H1 (cell line): ENCODE measurements around the gene ISOC2. TPM values are rescaled to one million over a fixed set of nuclear protein-coding genes. Genes with fewer than 3 reads are reported as not detected.

Experiments used
- CTCF ChIA-PET: fragments of 300-600 bp; sonication (Branson Sonifier 250); formaldehyde crosslinking; loops from one replicate; lab custom pipeline; 2021; ENCODE audit not compliant: partially characterized antibody; lab: Charles Lee
- POLR2A ChIA-PET: fragments of 300-600 bp; sonication (Branson Sonifier 250); formaldehyde crosslinking; loops from one replicate; lab custom pipeline; 2021; ENCODE audit warnings: inconsistent platforms; ENCODE audit not compliant: partially characterized antibody; lab: Charles Lee
- DNase-seq, 2 experiments: peaks; one replicate each; pipeline versions ENCODE4 v3.0.0 to v3.0.0-alpha.2; 2010 to 2022; ENCODE audit warnings: low spot score in 2 of 2, low read depth in 1 of 2, mixed read lengths in 1 of 2
- FAIRE-seq: peaks from 2 replicates; lab custom pipeline; 2011; peaks lifted over from hg19 to GRCh38; lab: Jason Lieb, UNC
- H2AFZ ChIP-seq: 2 replicates; pipeline ENCODE4 v1.8.1; 2012; ENCODE audit warnings: low read length, inconsistent platforms
- H2AK5ac ChIP-seq: 2 replicates; pipeline ENCODE4 v1.6.1; 2013; ENCODE audit warnings: low read depth, low read length
- H2BK120ac ChIP-seq: replicated peaks from 2 replicates; pipeline ENCODE3; 2013; ENCODE audit warnings: low read depth, low read length, inconsistent platforms
- H2BK12ac ChIP-seq: 2 replicates; pipeline ENCODE4 v1.6.1; 2013; ENCODE audit warnings: low read depth, low read length
- H2BK15ac ChIP-seq: 2 replicates; pipeline ENCODE4 v1.6.1; 2013; ENCODE audit warnings: low read length
- H2BK20ac ChIP-seq: 2 replicates; pipeline ENCODE4 v1.6.1; 2013; ENCODE audit warnings: low read length
- H2BK5ac ChIP-seq: 2 replicates; pipeline ENCODE4 v1.6.1; 2013; ENCODE audit warnings: low read depth, low read length
- H3K14ac ChIP-seq: 2 replicates; pipeline ENCODE4 v1.6.1; 2013; ENCODE audit warnings: inconsistent platforms; ENCODE audit not compliant: insufficient read length
- H3K18ac ChIP-seq: 2 replicates; pipeline ENCODE4 v1.6.1; 2013; ENCODE audit warnings: low read length; ENCODE audit errors: extremely low read depth
- H3K23ac ChIP-seq: 2 replicates; pipeline ENCODE4 v1.6.1; 2013; ENCODE audit warnings: inconsistent platforms; ENCODE audit not compliant: insufficient read length
- H3K23me2 ChIP-seq: 2 replicates; pipeline ENCODE4 v1.6.1; 2013; ENCODE audit warnings: low read depth, low read length
- H3K27ac ChIP-seq: 2 replicates; pipeline ENCODE4 v1.6.1; 2011; ENCODE audit warnings: low read depth, low read length, inconsistent platforms
- H3K27me3 ChIP-seq, 4 experiments: replicated peaks in 1 of 4; 1 replicate in 1 of 4; 2 replicates in 3 of 4; pipeline versions ENCODE4 v1.6.1 to v1.8.1; 2011 to 2013; ENCODE audit warnings: low read length in 3 of 4, mild to moderate bottlenecking in 3 of 4, inconsistent platforms in 2 of 4, mixed read lengths in 2 of 4, moderate library complexity in 1 of 4; ENCODE audit not compliant: control insufficient read depth in 3 of 4, insufficient read depth in 3 of 4; ENCODE audit errors: extremely low read depth in 1 of 4
- H3K36me3 ChIP-seq, 4 experiments: 2 replicates each; pipeline versions ENCODE4 v1.6.1 to v1.8.1; 2011 to 2013; ENCODE audit warnings: mild to moderate bottlenecking in 4 of 4, low read length in 3 of 4, moderate library complexity in 2 of 4, control low read depth in 1 of 4, inconsistent platforms in 1 of 4; ENCODE audit not compliant: insufficient read depth in 4 of 4, control insufficient read depth in 2 of 4
- H3K4ac ChIP-seq: replicated peaks from 2 replicates; pipeline ENCODE3; 2013; ENCODE audit warnings: low read length, low read depth, mixed read lengths, inconsistent platforms; ENCODE audit not compliant: insufficient read length
- H3K4me1 ChIP-seq, 4 experiments: replicated peaks in 1 of 4; 1 replicate in 1 of 4; 2 replicates in 3 of 4; pipeline versions ENCODE4 v1.6.1 to v1.8.1; 2011 to 2013; ENCODE audit warnings: low read length in 3 of 4, inconsistent platforms in 2 of 4, mixed read lengths in 1 of 4; ENCODE audit not compliant: insufficient read depth in 4 of 4, control insufficient read depth in 3 of 4
- H3K4me2 ChIP-seq, 2 experiments: 2 replicates each; pipeline versions ENCODE4 v1.6.1 to v1.8.1; 2011 to 2013; ENCODE audit warnings: low read depth in 2 of 2, low read length in 2 of 2, control low read depth in 1 of 2, inconsistent platforms in 1 of 2, mild to moderate bottlenecking in 1 of 2; ENCODE audit not compliant: insufficient read depth in 1 of 2
- H3K4me3 ChIP-seq, 4 experiments: fragments of 200-600, 300-600 bp in 1 of 4; sonication (generic), shearing (Covaris generic), sonication (Bioruptor Twin) in 1 of 4; 2 replicates each; pipeline versions ENCODE4 v1.5.1 to v1.8.1; 2011 to 2016; ENCODE audit warnings: low read length in 4 of 4, low read depth in 3 of 4, control low read depth in 2 of 4, inconsistent platforms in 2 of 4, mild to moderate bottlenecking in 2 of 4, mixed read lengths in 1 of 4, moderate library complexity in 1 of 4; ENCODE audit not compliant: insufficient read depth in 2 of 4; ENCODE audit errors: extremely low read depth in 1 of 4
- H3K56ac ChIP-seq: replicated peaks from 2 replicates; pipeline ENCODE3; 2013; ENCODE audit warnings: low read depth, mild to moderate bottlenecking, mixed read lengths, low read length, inconsistent platforms; ENCODE audit not compliant: insufficient read length
- H3K79me1 ChIP-seq: 2 replicates; pipeline ENCODE4 v1.6.1; 2013; ENCODE audit warnings: low read depth, low read length, control low read depth
- H3K79me2 ChIP-seq, 2 experiments: 2 replicates each; pipeline versions ENCODE4 v1.6.1 to v1.8.1; 2012 to 2013; ENCODE audit warnings: low read length in 2 of 2, mild to moderate bottlenecking in 2 of 2, inconsistent platforms in 1 of 2; ENCODE audit not compliant: insufficient read depth in 2 of 2, control insufficient read depth in 1 of 2
- H3K9ac ChIP-seq, 4 experiments: replicated peaks in 1 of 4; 1 replicate in 1 of 4; 2 replicates in 3 of 4; pipeline versions ENCODE4 v1.6.1 to v1.8.1; 2011 to 2013; ENCODE audit warnings: low read depth in 3 of 4, low read length in 3 of 4, control low read depth in 2 of 4, mild to moderate bottlenecking in 2 of 4, moderate library complexity in 2 of 4, inconsistent platforms in 1 of 4; ENCODE audit errors: extremely low read depth in 1 of 4
- H3K9me3 ChIP-seq, 2 experiments: 2 replicates each; pipeline versions ENCODE4 v1.6.1 to v1.8.1; 2012 to 2013; ENCODE audit warnings: mild to moderate bottlenecking in 2 of 2, moderate library complexity in 2 of 2, control low read depth in 1 of 2, inconsistent platforms in 1 of 2, low read depth in 1 of 2, low read length in 1 of 2, mixed read lengths in 1 of 2; ENCODE audit not compliant: insufficient read depth in 2 of 2
- H4K20me1 ChIP-seq, 2 experiments: replicated peaks in 1 of 2; 2 replicates each; pipeline versions ENCODE3 to v1.8.1; 2011 to 2013; ENCODE audit warnings: inconsistent platforms in 2 of 2, low read length in 2 of 2, mild to moderate bottlenecking in 1 of 2; ENCODE audit not compliant: insufficient read depth in 2 of 2, control insufficient read depth in 1 of 2
- H4K5ac ChIP-seq: 2 replicates; pipeline ENCODE4 v1.6.1; 2013; ENCODE audit warnings: low read length, low read depth, mixed read lengths, inconsistent platforms; ENCODE audit not compliant: insufficient read length
- H4K8ac ChIP-seq: 2 replicates; pipeline ENCODE4 v1.8.0; 2013; ENCODE audit warnings: mild to moderate bottlenecking, moderate library complexity, low read length, inconsistent platforms; ENCODE audit not compliant: insufficient read depth; ENCODE audit errors: extremely low read depth
- H4K91ac ChIP-seq: replicated peaks from 2 replicates; pipeline ENCODE3; 2013; ENCODE audit warnings: low read length, mixed read lengths, inconsistent platforms; ENCODE audit not compliant: insufficient read length
- BRCA1 ChIP-seq: IDR thresholded peaks from 2 replicates; pipeline ENCODE4 v1.6.1; 2012; ENCODE audit warnings: low read depth, low read length, improper control_type of control experiment
- HDAC2 ChIP-seq, 2 experiments: fragments of 300-600 bp in 1 of 2; sonication (generic) in 1 of 2; IDR thresholded peaks; 2 replicates each; pipeline ENCODE4 v1.6.1; 2011 to 2012; ENCODE audit warnings: low read depth in 2 of 2, low read length in 2 of 2, mild to moderate bottlenecking in 2 of 2, moderate library complexity in 2 of 2, borderline replicate concordance in 1 of 2, inconsistent platforms in 1 of 2
- KDM1A ChIP-seq: fragments of 200-600, 300-600 bp; sonication (generic); IDR thresholded peaks from 2 replicates; pipeline ENCODE4 v1.7.1; 2016; ENCODE audit warnings: mild to moderate bottlenecking, low read length, borderline replicate concordance
- KDM4A ChIP-seq: IDR thresholded peaks from one replicate; pipeline ENCODE4 v1.7.1; 2012; ENCODE audit warnings: low read depth, mild to moderate bottlenecking, moderate library complexity, low read length, inconsistent platforms; ENCODE audit not compliant: severe bottlenecking
- MAX ChIP-seq: IDR thresholded peaks from 2 replicates; pipeline ENCODE4 v1.6.1; 2012; ENCODE audit warnings: inconsistent platforms
- SIRT6 ChIP-seq: IDR thresholded peaks from one replicate; pipeline ENCODE4 v1.7.1; 2012; ENCODE audit warnings: low read length, inconsistent platforms
- SIX5 ChIP-seq: IDR thresholded peaks from 2 replicates; pipeline ENCODE4 v1.6.1; 2011; ENCODE audit warnings: mild to moderate bottlenecking, low read depth, low read length
- SP1 ChIP-seq: IDR thresholded peaks from 2 replicates; pipeline ENCODE4 v1.6.1; 2011; ENCODE audit warnings: low read depth, low read length
- SP4 ChIP-seq: IDR thresholded peaks from 2 replicates; pipeline ENCODE4 v1.6.1; 2012; ENCODE audit warnings: low read length, inconsistent platforms
- TAF1 ChIP-seq: IDR thresholded peaks from 2 replicates; pipeline ENCODE4 v1.6.1; 2011; ENCODE audit warnings: mild to moderate bottlenecking, low read depth, low read length
- WGBS, 2 experiments: shearing (Covaris generic) in 1 of 2; methylation state at CpG; one replicate each; pipeline versions ENCODE4 v1.1.6 to v1.1.7; 2013 to 2015; ENCODE audit warnings: low lambda C conversion rate in 2 of 2, mixed read lengths in 2 of 2, inconsistent platforms in 1 of 2, low coverage in 1 of 2, missing lambda C conversion rate in 1 of 2; ENCODE audit not compliant: insufficient replicate concordance in 2 of 2, insufficient coverage in 1 of 2, insufficient read length in 1 of 2; ENCODE audit errors: extremely low coverage in 1 of 2, missing lambda C conversion rate in 1 of 2; 5-methylcytosine and 5-hydroxymethylcytosine counted together
- polyA plus RNA-seq, 7 experiments: library from polyadenylated mRNA; depleted of rRNA in 3 of 7; stranded (reverse) in 5 of 7; unstranded in 2 of 7; fragments of >200 nt in 5 of 7; fragments of 200-250 nt in 2 of 7; gene quantifications; 1 replicate in 5 of 7; 2 replicates in 1 of 7; 4 replicates in 1 of 7; pipeline versions ENCODE4 v1.2.1 to v1.2.3, GENCODE V29; 2011 to 2013; ENCODE audit warnings: missing spikeins in 2 of 7, mixed read lengths in 2 of 7
- total RNA-seq: library from RNA; stranded (reverse); fragmentation: NEBNext Ultra II Directional; extraction: Animal tissue kit (Norgen Biotek cat#: 25700); gene quantifications from 2 replicates; pipeline ENCODE4 v1.2.1, GENCODE V29; 2021

ISOC2 gene
- total and polyA plus RNA-seq, 2 of the 8 experiments (the other 6 are each of a cell fraction or from before 2014, with no cell fraction given) = 96.9 to 152 TPM

- H3K4me2 ChIP-seq = peak overlapping the region; percentile 74 to 92
Measured at GRCh38 chr19:55440411-55441105, 20.9 kb downstream of the ISOC2 start.

More at GRCh38 chr19:55440411-55441105, 20.9 kb downstream of the ISOC2 start:
- H2AFZ ChIP-seq = peak overlapping the region; percentile 12; the same call in 1 of the 2 replicates
- peak overlapping the region; percentile 83 for H3K18ac ChIP-seq
- CTCF ChIA-PET = interaction anchor here (1.2 to 1.6 kb wide), 2 partner anchors 12 to 282 kb away, joined by 3 to 8 read pairs; no protein-coding TSS in a partner anchor
- H3K9me3 ChIP-seq = no peaks in the 10 kb centered on the region
- TF ChIP-seq KDM1A = no peak
- TF ChIP-seq SIRT6 = no peak
- TF ChIP-seq MAX = 0 out of 2 replicates have a peak, but pooled peaks have one; percentile 10
- TF ChIP-seq SP1 = peak; percentile 30; the same call in 1 of the 2 replicates
- TF ChIP-seq HDAC2 (IDR thresholded peaks at IDR 0.05; ENCODE audit: borderline replicate concordance in 1 of 2, low read depth in 2 of 2, low read length in 2 of 2) = peak in 1 of 2 experiments; percentile 38; a peak in 1 of 4 replicates
- peak; percentile 76 for TF ChIP-seq KDM4A
- no peak for TF ChIP-seq SIX5
- TF ChIP-seq TAF1 = 0 out of 2 replicates have a peak, but pooled peaks have one; percentile 47
- peak; percentile 87 for TF ChIP-seq SP4
- TF ChIP-seq BRCA1 = no peak
- 9% methylated on average over 28 of the region's 39 CpGs; no CpG with 5 or more reads in 1 of the 2 experiments for WGBS, 2 experiments
- H2BK5ac ChIP-seq = no peak overlapping the region; the same call in 1 of the 2 replicates
- POLR2A ChIA-PET = interaction anchor here (0.7 to 1.9 kb wide), 3 partner anchors 51 to 146 kb away, joined by 3 to 5 read pairs (median 4); no protein-coding TSS in a partner anchor
- H3K36me3 ChIP-seq = no peaks in the 10 kb centered on the region
- peak overlapping the region; percentile 58; the same call in 1 of the 2 replicates for H4K8ac ChIP-seq
- no peaks in the 10 kb centered on the region for H3K79me2 ChIP-seq
- no peak overlapping the region for H4K5ac ChIP-seq
- H2BK12ac ChIP-seq = peak overlapping the region; percentile 88; the same call in 1 of the 2 replicates
- FAIRE-seq (peak; percentile 50), DNase-seq (peak in 1 of 2 experiments; percentile 96)
- peaks cover 39 to 74% (median 65%) of the 10 kb centered on the region in 4 experiments for H3K27me3 ChIP-seq
- H2BK15ac ChIP-seq = no peak overlapping the region; the same call in 1 of the 2 replicates
- no peak overlapping the region for H3K27ac ChIP-seq
- no peak overlapping the region for H3K14ac ChIP-seq
- H3K4me1 ChIP-seq = peaks cover 6 to 21% (median 9%) of the 10 kb centered on the region in 4 experiments
- H3K9ac ChIP-seq = peak overlapping the region in 1 of 4 experiments; percentile 3; a peak in 1 of 7 replicates
- H4K20me1 ChIP-seq = peaks cover 6 to 12% of the 10 kb centered on the region in 2 experiments
- no peaks in the 10 kb centered on the region for H3K79me1 ChIP-seq
- no peak overlapping the region for H2AK5ac ChIP-seq
- H4K91ac ChIP-seq = peak overlapping the region; percentile 61
- H2BK120ac ChIP-seq = peak overlapping the region; percentile 84
- H3K4ac ChIP-seq = peak overlapping the region; percentile 10
- H3K56ac ChIP-seq = no peak overlapping the region
- peak overlapping the region; percentile 1; the same call in 1 of the 2 replicates for H2BK20ac ChIP-seq
- H3K23ac ChIP-seq = no peak overlapping the region
- H3K23me2 ChIP-seq = peaks cover 14% of the 10 kb centered on the region; the same call in 1 of the 2 replicates
- H3K4me3 ChIP-seq = peak overlapping the region; percentile 32 to 65 (median 47)
